Neural progenitor cell (in vitro differentiated cells): ENCODE results near the gene COLEC12. TPM values are rescaled to one million over a fixed set of nuclear protein-coding genes. Genes with fewer than 3 reads are reported as not detected.

ENCODE experiments used
- DNase-seq: peaks from one replicate; pipeline ENCODE4 v3.0.0-alpha.2; 2016; ENCODE audit warnings: low spot score
- H2AFZ ChIP-seq: fragments of 200-600 bp; sonication (generic); replicated peaks from 2 replicates; pipeline ENCODE4 v1.6.1; 2016; ENCODE audit warnings: antibody characterized with exemption
- H3F3A ChIP-seq: fragments of 200-600 bp; sonication (generic); 2 replicates; pipeline ENCODE4 v1.6.1; 2016; ENCODE audit warnings: antibody characterized with exemption, low read depth
- H3K27ac ChIP-seq: fragments of 200-600 bp; sonication (generic); 2 replicates; pipeline ENCODE4 v1.5.1; 2016; ENCODE audit warnings: mild to moderate bottlenecking
- H3K27me3 ChIP-seq: fragments of 200-600 bp; sonication (generic); 2 replicates; pipeline ENCODE4 v1.6.1; 2016; ENCODE audit warnings: mild to moderate bottlenecking, moderate library complexity
- H3K36me3 ChIP-seq: fragments of 200-600 bp; sonication (generic); 2 replicates; pipeline ENCODE4 v1.5.1; 2016
- H3K4me1 ChIP-seq: fragments of 200-600 bp; sonication (generic); 2 replicates; pipeline ENCODE4 v1.6.1; 2016; ENCODE audit warnings: mixed run types
- H3K4me2 ChIP-seq: fragments of 200-600 bp; sonication (generic); 2 replicates; pipeline ENCODE4 v1.6.1; 2016
- H3K4me3 ChIP-seq: fragments of 200-600 bp; sonication (generic); 2 replicates; pipeline ENCODE4 v1.5.1; 2016
- H3K79me2 ChIP-seq: fragments of 200-600 bp; sonication (generic); 2 replicates; pipeline ENCODE4 v1.6.1; 2016; ENCODE audit warnings: low read depth
- H3K9ac ChIP-seq: fragments of 200-600 bp; sonication (generic); 2 replicates; pipeline ENCODE4 v1.6.1; 2016
- H3K9me3 ChIP-seq: fragments of 200-600 bp; sonication (generic); 2 replicates; pipeline ENCODE4 v1.5.1; 2016; ENCODE audit warnings: low read depth
- H4K20me1 ChIP-seq: fragments of 200-600 bp; sonication (generic); 2 replicates; pipeline ENCODE4 v1.6.1; 2016; ENCODE audit warnings: low read depth
- H3K27ac Mint-ChIP-seq: 3 replicates; pipeline ENCODE4 v1.8.0; 2021; ENCODE audit warnings: mixed read lengths
- H3K27me3 Mint-ChIP-seq: 2 replicates; pipeline ENCODE4 v1.8.0; 2022; ENCODE audit warnings: low read depth, mild to moderate bottlenecking, inconsistent platforms, moderate library complexity, mixed read lengths; ENCODE audit not compliant: insufficient read depth
- H3K36me3 Mint-ChIP-seq: 3 replicates; pipeline ENCODE4 v1.8.0; 2021; ENCODE audit warnings: mixed read lengths
- H3K4me1 Mint-ChIP-seq: 3 replicates; pipeline ENCODE4 v1.8.0; 2021; ENCODE audit warnings: mixed read lengths
- H3K4me3 Mint-ChIP-seq: 3 replicates; pipeline ENCODE4 v1.8.0; 2021; ENCODE audit warnings: mild to moderate bottlenecking, moderate library complexity, mixed read lengths
- H3K9me3 Mint-ChIP-seq: 3 replicates; pipeline ENCODE4 v1.8.0; 2020; ENCODE audit warnings: mixed read lengths
- EZH2 ChIP-seq: fragments of 200-600 bp; sonication (generic); IDR thresholded peaks from 2 replicates; pipeline ENCODE4 v1.6.1; 2017; ENCODE audit warnings: antibody characterized with exemption, mild to moderate bottlenecking, moderate library complexity
- EZH2phosphoT487 ChIP-seq: fragments of 200-600 bp; sonication (generic); IDR thresholded peaks from 2 replicates; pipeline ENCODE4 v1.6.1; 2017; ENCODE audit warnings: antibody characterized with exemption
- total RNA-seq: library from RNA; depleted of rRNA; stranded (reverse); fragments of >200 nt; gene quantifications from 2 replicates; pipeline ENCODE4 v1.2.3, GENCODE V29; 2015; ENCODE audit warnings: low replicate concordance
- TF ChIP-seq, protein P1 (sequence below): fragments of 200-600 bp; sonication (generic); IDR thresholded peaks from 2 replicates; pipeline ENCODE4 v1.5.1; 2017; ENCODE audit warnings: antibody characterized with exemption, mild to moderate bottlenecking

The COLEC12 gene
- total RNA-seq, 1 donor from 2014 or later: 2.0 TPM

DNA sequence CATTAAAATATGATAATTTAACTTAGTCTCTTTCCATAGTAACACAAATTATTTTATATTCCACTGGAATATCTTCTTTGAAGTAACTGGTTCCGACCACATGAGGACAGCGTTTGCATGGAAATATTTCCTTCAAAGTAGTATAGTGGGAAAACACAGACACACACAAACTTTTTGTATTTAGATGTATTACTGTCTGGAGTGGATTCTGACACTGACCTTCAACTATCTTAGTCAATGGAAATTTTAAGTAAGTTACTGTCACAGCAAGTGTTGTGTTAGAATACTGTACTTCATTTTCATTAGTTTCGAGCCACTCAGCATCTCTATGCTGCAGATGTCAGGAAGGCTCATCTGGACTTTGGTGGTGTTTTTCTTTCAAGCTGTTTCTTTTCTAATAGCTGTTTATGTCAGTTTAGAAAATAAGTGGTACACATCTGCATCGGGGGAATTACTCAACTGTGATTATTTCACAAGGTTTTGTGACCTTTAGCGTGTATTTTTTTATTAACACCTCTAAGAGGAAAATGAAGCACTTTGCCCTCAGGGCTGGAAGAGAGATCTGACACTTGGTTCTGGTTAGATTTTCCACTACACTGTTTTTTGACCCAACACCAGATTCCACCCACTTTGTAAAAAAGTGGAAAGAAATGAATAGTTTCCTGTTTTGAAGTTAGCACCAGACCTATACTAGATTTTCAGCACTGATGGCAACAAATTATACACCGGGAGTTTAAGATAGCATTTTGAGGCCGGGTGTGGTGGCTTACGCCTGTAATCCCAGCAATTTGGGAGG lies 213.8 kb downstream of the COLEC12 start:
- TF ChIP-seq, protein P1, sequence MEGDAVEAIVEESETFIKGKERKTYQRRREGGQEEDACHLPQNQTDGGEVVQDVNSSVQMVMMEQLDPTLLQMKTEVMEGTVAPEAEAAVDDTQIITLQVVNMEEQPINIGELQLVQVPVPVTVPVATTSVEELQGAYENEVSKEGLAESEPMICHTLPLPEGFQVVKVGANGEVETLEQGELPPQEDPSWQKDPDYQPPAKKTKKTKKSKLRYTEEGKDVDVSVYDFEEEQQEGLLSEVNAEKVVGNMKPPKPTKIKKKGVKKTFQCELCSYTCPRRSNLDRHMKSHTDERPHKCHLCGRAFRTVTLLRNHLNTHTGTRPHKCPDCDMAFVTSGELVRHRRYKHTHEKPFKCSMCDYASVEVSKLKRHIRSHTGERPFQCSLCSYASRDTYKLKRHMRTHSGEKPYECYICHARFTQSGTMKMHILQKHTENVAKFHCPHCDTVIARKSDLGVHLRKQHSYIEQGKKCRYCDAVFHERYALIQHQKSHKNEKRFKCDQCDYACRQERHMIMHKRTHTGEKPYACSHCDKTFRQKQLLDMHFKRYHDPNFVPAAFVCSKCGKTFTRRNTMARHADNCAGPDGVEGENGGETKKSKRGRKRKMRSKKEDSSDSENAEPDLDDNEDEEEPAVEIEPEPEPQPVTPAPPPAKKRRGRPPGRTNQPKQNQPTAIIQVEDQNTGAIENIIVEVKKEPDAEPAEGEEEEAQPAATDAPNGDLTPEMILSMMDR: peak; percentile 56
- no peak for TF ChIP-seq EZH2phosphoT487
- H3K27ac ChIP-seq: no peak overlapping the region
- H3K9ac ChIP-seq: no peak overlapping the region
- no peaks in the 10 kb centered on the region for H3K36me3 ChIP-seq
- Mint-ChIP-seq H3K4me3 (no peak overlapping the region), H3K36me3 (no peaks in the 10 kb centered on the region), H3K9me3 (no peaks in the 10 kb centered on the region), H3K27ac (no peak overlapping the region), H3K4me1 (no peaks in the 10 kb centered on the region), H3K27me3 (peaks cover 4% of the 10 kb centered on the region)
- no peaks in the 10 kb centered on the region for H3K4me1 ChIP-seq
- no peak overlapping the region for H3K4me2 ChIP-seq
- H4K20me1 ChIP-seq: no peaks in the 10 kb centered on the region
- no peaks in the 10 kb centered on the region for H3K9me3 ChIP-seq
- no peaks in the 10 kb centered on the region for H3K27me3 ChIP-seq
- DNase-seq: peak; percentile 24
- no peaks in the 10 kb centered on the region for H3K79me2 ChIP-seq
- H2AFZ ChIP-seq: no peak overlapping the region
- no peaks in the 10 kb centered on the region for H3F3A ChIP-seq
- no peak overlapping the region for H3K4me3 ChIP-seq

DNA sequence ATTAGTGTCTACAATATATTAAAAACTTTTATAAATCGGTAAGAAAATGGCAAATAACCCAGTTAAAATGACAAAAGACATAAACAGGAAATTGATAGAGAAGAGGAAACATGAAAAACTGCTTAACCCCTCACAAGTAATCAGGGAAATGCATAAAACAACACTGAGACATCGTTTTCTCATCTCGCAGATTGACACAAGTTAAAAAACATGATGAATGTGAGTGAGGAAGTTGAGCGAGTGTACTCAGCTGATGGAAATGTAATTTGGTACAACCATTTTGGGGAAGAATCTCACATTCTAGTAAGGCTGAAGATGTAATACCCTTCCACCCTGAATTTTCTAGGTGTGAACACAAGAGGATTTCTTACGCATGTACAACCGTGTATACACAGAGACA lies 214.7 kb downstream of the COLEC12 start:
- Histone ChIP-seq H3K36me3 (no peaks in the 10 kb centered on the region), H3F3A (no peaks in the 10 kb centered on the region), H3K4me1 (no peaks in the 10 kb centered on the region), H3K4me3 (no peak overlapping the region), H3K9me3 (no peaks in the 10 kb centered on the region), H3K27me3 (no peaks in the 10 kb centered on the region), H4K20me1 (no peaks in the 10 kb centered on the region), H3K9ac (no peak overlapping the region), H3K79me2 (no peaks in the 10 kb centered on the region), H3K27ac (no peak overlapping the region), H3K4me2 (no peak overlapping the region), H2AFZ (no peak overlapping the region)
- no peaks in the 10 kb centered on the region for H3K4me1 Mint-ChIP-seq
- H3K27me3 Mint-ChIP-seq: peaks cover 4% of the 10 kb centered on the region
- H3K4me3 Mint-ChIP-seq: no peak overlapping the region
- H3K36me3 Mint-ChIP-seq: no peaks in the 10 kb centered on the region
- no peak for DNase-seq
- H3K27ac Mint-ChIP-seq: no peak overlapping the region
- TF ChIP-seq EZH2phosphoT487 (no peak), EZH2 (no peak)
- TF ChIP-seq, protein P1: no peak
- H3K9me3 Mint-ChIP-seq: no peaks in the 10 kb centered on the region

DNA sequence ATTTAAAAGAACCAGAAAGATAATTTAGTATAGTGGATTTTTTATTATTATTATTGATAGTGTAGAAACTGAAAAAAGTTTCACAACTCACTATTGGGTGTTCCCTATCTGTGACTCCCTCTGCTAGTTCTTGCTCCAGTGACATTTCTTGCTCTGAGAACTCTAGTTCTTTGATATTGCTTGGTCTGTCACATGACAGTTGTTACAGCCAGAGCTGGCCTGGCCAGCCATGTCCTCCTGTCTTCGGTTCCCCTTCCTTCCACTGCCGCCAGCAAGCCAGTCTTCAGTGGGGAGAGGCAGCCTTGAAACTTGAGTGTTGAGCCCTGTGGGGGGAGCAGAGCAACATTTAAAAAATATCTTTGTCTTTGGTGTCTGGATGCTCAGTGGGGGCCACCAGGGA lies 225.0 kb downstream of the COLEC12 start:
- H3K27ac ChIP-seq: no peak overlapping the region
- H3K9me3 Mint-ChIP-seq: no peaks in the 10 kb centered on the region

More for the DNA sequence above, 225.0 kb downstream of the COLEC12 start:
- Histone ChIP-seq H3K27me3 (no peaks in the 10 kb centered on the region), H2AFZ (no peak overlapping the region), H3K4me3 (no peak overlapping the region), H4K20me1 (no peaks in the 10 kb centered on the region), H3K79me2 (no peaks in the 10 kb centered on the region), H3F3A (peaks cover 12% of the 10 kb centered on the region), H3K36me3 (no peaks in the 10 kb centered on the region), H3K9me3 (no peaks in the 10 kb centered on the region), H3K4me2 (no peak overlapping the region), H3K4me1 (peaks cover 16% of the 10 kb centered on the region), H3K9ac (no peak overlapping the region)
- DNase-seq: no peak
- TF ChIP-seq, protein P1: no peak
- no peak for TF ChIP-seq EZH2
- TF ChIP-seq EZH2phosphoT487: no peak
- H3K27me3 Mint-ChIP-seq: peaks cover 3% of the 10 kb centered on the region
- no peak overlapping the region for H3K27ac Mint-ChIP-seq
- H3K4me3 Mint-ChIP-seq: no peak overlapping the region
- no peaks in the 10 kb centered on the region for H3K36me3 Mint-ChIP-seq
- no peaks in the 10 kb centered on the region for H3K4me1 Mint-ChIP-seq
